ENCODE data around the gene MZT2B.
"Not testable (repeated sequence)": the region's sequence is repeated elsewhere in the genome, so short reads cannot be mapped to it uniquely, and the experiment has no call there.

MZT2B gene

GRCh38 chr2:130154773-130155765, 27.0 kb upstream of the MZT2B start:
- H3K27me3 Mint-ChIP-seq (ENCODE audit: low read depth), result no peaks in the 10 kb centered on the region
- TF ChIP-seq CTCF (IDR thresholded peaks at IDR 0.05; ENCODE audit: unreplicated experiment in 3 of 3), result no peak
- H3K27ac Mint-ChIP-seq, result no peak overlapping the region
- no peaks in the 10 kb centered on the region for H3K4me1 Mint-ChIP-seq
- no peak overlapping the region for H3K4me3 Mint-ChIP-seq
- H3K36me3 Mint-ChIP-seq (ENCODE audit: low read depth), result peaks cover 10% of the 10 kb centered on the region
- H3K9me3 Mint-ChIP-seq, result no peaks in the 10 kb centered on the region

GRCh38 chr2:130155956-130156623, 26.0 kb upstream of the MZT2B start:
- H3K4me1 Mint-ChIP-seq; H3K27ac Mint-ChIP-seq; H3K27me3 Mint-ChIP-seq (ENCODE audit: low read depth); H3K9me3 Mint-ChIP-seq; H3K4me3 Mint-ChIP-seq: not testable (repeated sequence)
- peaks cover 15% of the 10 kb centered on the region for H3K36me3 Mint-ChIP-seq (ENCODE audit: low read depth)
- TF ChIP-seq CTCF (IDR thresholded peaks at IDR 0.05; ENCODE audit: unreplicated experiment in 3 of 3), result peak; percentile 47 to 49 (median 49)

GRCh38 chr2:130156624-130157004, 25.4 kb upstream of the MZT2B start:
- H3K36me3 Mint-ChIP-seq (ENCODE audit: low read depth), result peaks cover 17% of the 10 kb centered on the region
- no peaks in the 10 kb centered on the region for H3K27me3 Mint-ChIP-seq (ENCODE audit: low read depth)
- no peak for TF ChIP-seq CTCF (IDR thresholded peaks at IDR 0.05; ENCODE audit: unreplicated experiment in 3 of 3)
- no peaks in the 10 kb centered on the region for H3K9me3 Mint-ChIP-seq
- no peak overlapping the region for H3K27ac Mint-ChIP-seq
- no peak overlapping the region for H3K4me3 Mint-ChIP-seq
- no peaks in the 10 kb centered on the region for H3K4me1 Mint-ChIP-seq

GRCh38 chr2:130157354-130157753, 24.7 kb upstream of the MZT2B start:
- not testable (repeated sequence) for H3K27ac Mint-ChIP-seq; H3K4me3 Mint-ChIP-seq; H3K4me1 Mint-ChIP-seq; H3K27me3 Mint-ChIP-seq (ENCODE audit: low read depth); H3K9me3 Mint-ChIP-seq
- peaks cover 17% of the 10 kb centered on the region for H3K36me3 Mint-ChIP-seq (ENCODE audit: low read depth)

- H3K36me3 Mint-ChIP-seq (ENCODE audit: low read depth), result peaks cover 16% of the 10 kb centered on the region
- H3K4me3 Mint-ChIP-seq; H3K9me3 Mint-ChIP-seq; H3K4me1 Mint-ChIP-seq; H3K27ac Mint-ChIP-seq; H3K27me3 Mint-ChIP-seq (ENCODE audit: low read depth): not testable (repeated sequence)
These were observed 24.1 kb upstream of the MZT2B start for GRCh38 chr2:130157825-130158514.

- Mint-ChIP-seq H3K4me3 (no peak overlapping the region), H3K27me3 (ENCODE audit: low read depth) (no peaks in the 10 kb centered on the region), H3K9me3 (no peaks in the 10 kb centered on the region), H3K27ac (no peak overlapping the region), H3K4me1 (no peaks in the 10 kb centered on the region), H3K36me3 (ENCODE audit: low read depth) (peaks cover 13% of the 10 kb centered on the region)
- TF ChIP-seq CTCF (IDR thresholded peaks at IDR 0.05; ENCODE audit: unreplicated experiment in 3 of 3), result no peak
These were observed 23.4 kb upstream of the MZT2B start for GRCh38 chr2:130158631-130159030.

- not testable (repeated sequence) for H3K4me1 Mint-ChIP-seq; H3K4me3 Mint-ChIP-seq; H3K27ac Mint-ChIP-seq; H3K27me3 Mint-ChIP-seq (ENCODE audit: low read depth); H3K9me3 Mint-ChIP-seq
- H3K36me3 Mint-ChIP-seq (ENCODE audit: low read depth), result peaks cover 13% of the 10 kb centered on the region
These were observed 22.7 kb upstream of the MZT2B start for GRCh38 chr2:130159376-130159775.

All from nephron (organoid).